Measurements from ENCODE around the gene ARL3.

The ARL3 gene

GRCh38 chr10:102652170-102652916 lies 61.9 kb downstream of the ARL3 start:
- TF ChIP-seq CTCF (IDR thresholded peaks at IDR 0.05) = no peak
- no peak for TF ChIP-seq ZFX (IDR thresholded peaks at IDR 0.05; ENCODE audit: borderline replicate concordance)
- H3K27ac ChIP-seq = no peak overlapping the region

GRCh38 chr10:102651455-102652169 lies 62.6 kb downstream of the ARL3 start:
- H3K27ac ChIP-seq = no peak overlapping the region
- no peak for TF ChIP-seq ZFX (IDR thresholded peaks at IDR 0.05; ENCODE audit: borderline replicate concordance)
- no peak for TF ChIP-seq CTCF (IDR thresholded peaks at IDR 0.05)

- H3K27ac ChIP-seq = no peak overlapping the region
Observed at GRCh38 chr10:102650655-102651454, 63.3 kb downstream of the ARL3 start.

GRCh38 chr10:102649797-102650654 lies 64.2 kb downstream of the ARL3 start:
- TF ChIP-seq ZFX (IDR thresholded peaks at IDR 0.05; ENCODE audit: borderline replicate concordance) (no peak), CTCF (IDR thresholded peaks at IDR 0.05) (no peak)
- H3K27ac ChIP-seq = no peak overlapping the region

More at GRCh38 chr10:102650655-102651454, 63.3 kb downstream of the ARL3 start:
- TF ChIP-seq ZFX (IDR thresholded peaks at IDR 0.05; ENCODE audit: borderline replicate concordance) (no peak), CTCF (IDR thresholded peaks at IDR 0.05) (no peak)

- no peak overlapping the region for H3K27ac ChIP-seq
Observed at GRCh38 chr10:102648889-102649796, 65.1 kb downstream of the ARL3 start.

More at GRCh38 chr10:102648889-102649796, 65.1 kb downstream of the ARL3 start:
- TF ChIP-seq ZFX (IDR thresholded peaks at IDR 0.05; ENCODE audit: borderline replicate concordance) (no peak), CTCF (IDR thresholded peaks at IDR 0.05) (no peak)
